Bone marrow (tissue), 2 donors: ENCODE measurements around the gene GATC.

Experiments
- DNase-seq, 2 donors: peaks; one replicate each; lab custom pipeline; 2025; lab: John Stamatoyannopoulos, UW

The GATC gene, protein sequence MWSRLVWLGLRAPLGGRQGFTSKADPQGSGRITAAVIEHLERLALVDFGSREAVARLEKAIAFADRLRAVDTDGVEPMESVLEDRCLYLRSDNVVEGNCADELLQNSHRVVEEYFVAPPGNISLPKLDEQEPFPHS

DNA sequence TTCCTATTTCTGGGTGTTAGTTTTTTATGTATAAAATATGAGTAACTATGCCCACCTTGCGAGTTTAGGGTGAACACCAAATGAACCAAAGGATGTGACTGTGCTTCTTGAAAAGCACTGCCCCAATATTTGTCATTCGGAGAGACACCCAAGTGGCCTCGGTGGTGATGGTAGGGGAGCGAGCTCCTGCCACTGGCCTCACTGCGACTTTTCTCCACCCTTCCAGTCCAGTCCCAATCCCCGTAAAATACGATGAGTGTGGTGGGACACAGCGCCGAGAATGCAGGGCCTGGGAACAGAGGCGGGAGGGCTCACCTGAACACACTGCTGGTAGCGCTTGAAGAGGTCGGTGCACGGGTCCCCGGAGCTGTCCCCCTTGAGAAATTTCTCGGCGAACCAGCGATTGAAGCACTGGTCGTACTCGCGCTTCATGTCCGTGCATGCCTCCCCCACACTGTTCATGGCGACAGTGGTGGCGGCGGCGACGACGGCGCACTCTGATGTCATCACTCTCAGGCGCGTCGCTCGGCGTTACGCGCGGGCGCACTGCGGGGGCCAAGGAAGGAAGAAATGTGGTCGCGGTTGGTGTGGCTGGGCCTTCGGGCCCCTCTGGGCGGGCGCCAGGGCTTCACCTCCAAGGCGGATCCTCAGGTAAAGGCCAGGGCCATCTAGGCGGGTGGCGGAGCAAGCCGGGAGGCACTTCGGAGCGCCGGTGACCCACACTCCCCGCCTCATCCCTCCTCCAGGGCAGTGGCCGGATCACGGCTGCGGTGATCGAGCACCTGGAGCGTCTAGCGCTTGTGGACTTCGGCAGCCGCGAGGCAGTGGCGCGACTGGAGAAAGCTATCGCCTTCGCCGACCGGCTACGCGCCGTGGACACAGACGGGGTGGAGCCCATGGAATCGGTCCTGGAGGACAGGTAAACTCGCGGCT lies at the start of gene GATC, which contains the start of gene TRIAP1:
GATC (plus strand) TSS at position 534 of the 933 bp plus-strand sequence; CDS start at position 571, 37 bp downstream.
TRIAP1 (minus strand) TSS at position 474 of the 933 bp plus-strand sequence; CDS start at position 462, 12 bp downstream.
- peak; percentile 69 to 85 for DNase-seq

DNA sequence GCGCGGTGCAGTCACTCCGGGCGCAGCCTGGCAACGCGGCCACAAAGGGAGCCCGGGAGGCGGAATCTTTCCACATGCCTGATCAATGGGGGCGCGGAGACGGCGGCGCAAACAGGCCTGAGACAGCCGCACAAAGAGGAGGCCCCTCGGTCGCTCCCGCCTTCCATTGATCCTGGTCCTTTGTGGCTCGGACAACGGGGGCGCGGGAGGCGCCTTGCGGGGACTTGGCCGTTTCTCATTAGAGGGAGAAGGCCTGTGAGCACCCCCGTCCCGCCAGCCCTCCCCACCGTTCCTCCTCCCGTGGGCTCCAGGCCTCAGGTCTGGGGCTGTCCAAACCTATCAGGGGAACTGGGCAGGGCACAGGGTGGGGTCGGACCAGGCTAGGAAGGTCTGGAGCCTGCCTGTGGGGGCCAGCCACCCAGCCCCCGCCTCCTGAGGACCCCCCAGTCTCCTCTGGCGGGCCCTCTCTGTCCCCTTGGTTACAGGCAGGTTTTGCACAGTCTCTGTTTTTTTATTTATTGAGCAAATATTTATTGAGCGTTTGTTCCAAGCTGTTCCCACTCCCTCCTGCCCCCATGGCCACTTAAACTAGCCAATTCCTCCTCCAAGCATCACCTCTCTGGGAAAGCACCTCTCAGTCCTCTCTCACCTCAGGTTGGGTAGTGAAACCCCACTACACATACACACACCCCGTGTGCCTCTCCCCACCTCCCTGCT lies 48.3 kb upstream of the GATC start:
- no peak for DNase-seq

DNA sequence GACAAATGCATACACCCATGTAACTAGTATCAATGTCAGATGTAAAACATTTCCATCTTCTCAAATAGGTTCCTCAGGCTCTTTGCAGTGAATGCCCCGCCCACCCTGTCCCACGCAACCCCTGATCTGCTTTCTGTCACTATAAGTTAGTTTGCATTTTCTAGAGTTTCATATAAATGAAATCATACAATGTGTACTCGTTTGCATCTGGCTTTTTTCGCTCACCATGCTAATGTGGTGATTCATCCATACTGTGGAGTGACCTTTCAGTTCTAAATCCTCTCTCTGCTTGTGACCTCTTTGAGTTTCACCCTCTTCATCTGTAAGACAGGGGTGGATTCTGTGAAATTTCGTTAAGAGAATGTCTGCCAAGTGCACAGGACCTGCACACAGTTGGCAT lies 46.7 kb upstream of the GATC start:
- no peak for DNase-seq

DNA sequence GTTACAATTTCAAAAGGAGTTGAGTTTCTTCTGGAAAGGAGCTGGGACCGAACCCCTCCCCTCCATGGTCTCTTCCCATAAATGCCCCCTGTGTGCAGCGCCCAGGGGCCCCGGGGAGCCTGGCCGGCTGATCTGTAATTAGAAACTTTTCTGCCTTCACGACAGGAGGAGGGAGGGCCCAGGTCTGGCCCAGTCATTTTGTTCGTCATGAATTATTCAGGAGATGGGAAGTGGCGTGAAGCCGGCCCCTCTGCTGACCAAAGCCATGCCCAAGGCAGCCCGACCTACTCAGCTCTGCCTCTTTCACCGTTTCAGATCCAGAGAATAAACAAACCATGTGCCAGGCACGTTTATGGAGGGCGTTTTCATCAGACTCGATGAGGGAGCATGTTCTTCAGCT lies 44.0 kb upstream of the GATC start:
- no peak for DNase-seq

DNA sequence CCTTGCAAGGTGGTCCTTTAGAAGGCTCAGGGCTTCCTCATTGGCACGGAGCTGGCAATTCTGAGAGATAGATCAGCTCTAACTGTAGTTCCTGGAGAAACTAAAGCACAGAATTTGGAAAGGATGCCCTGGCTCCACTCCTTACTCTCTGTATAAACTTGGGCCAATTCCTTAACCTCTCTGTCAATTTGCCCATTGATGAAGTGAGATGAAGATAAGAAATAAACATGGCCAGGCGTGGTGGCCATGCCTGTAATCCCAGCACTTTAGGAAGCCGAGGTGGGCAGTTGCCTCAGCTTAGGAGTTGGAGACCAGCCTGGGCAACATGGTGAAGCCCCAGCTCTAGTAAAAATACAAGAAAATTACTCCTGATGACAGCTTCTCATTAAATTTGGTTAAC lies 42.4 kb upstream of the GATC start:
- DNase-seq: no peak

DNA sequence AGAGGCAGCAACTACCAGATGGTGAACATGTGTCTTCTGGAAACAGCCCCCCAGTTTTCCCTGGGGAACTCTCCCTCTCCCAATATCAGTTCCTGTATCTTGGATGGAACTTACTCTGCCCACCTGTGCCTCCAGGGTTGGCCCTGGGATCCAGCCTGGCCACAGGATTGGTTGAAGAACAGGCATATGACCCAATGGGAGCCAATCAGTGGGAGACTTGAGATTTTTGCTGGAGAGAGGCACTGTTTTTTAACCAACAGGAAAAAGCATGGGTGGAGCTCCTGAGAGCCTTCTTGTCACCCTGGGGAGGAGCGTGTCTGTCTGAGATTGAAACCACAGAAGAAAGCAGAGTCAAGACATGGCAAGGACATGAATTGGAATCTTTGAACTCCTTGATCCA lies 42.0 kb upstream of the GATC start:
- DNase-seq: no peak

DNA sequence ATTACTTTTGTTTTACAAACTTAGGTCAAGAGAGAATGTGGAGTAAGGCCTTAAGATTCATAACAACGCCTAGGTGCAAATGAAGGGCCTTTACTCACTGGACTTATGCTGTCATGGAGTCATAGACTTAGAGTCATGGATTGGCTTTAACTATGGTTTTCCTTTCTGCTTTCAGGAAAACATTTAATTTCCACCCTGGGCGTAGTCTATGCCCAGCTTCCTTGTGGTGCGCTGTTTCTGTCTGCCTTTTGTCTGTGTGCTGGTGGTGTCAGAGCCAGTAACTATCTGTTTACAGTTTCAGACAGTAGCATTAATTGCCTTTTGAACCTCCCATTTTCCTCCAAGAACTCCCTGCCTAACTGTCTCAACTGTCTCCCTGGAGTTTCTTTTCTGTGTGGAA lies 40.2 kb upstream of the GATC start:
- DNase-seq: no peak

DNA sequence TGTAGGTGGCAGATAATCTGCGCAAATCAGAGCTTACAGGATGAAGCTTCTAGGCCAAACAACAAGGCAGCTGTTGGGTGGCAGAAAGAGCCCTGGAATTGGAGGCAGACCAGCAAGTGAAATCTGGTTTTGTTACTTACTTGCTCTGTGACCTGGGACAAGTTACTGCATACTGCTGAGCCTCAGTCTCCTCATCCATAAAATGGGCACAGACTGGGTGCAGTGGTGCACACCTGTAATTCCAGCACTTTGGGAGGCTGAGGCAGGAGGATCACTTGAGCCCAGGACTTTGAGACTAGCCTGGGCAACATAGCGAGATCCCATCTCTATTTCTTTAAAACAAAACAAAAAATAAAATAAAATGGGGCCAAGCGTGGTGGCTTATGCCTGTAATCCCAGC lies 39.7 kb upstream of the GATC start:
- DNase-seq: no peak

DNA sequence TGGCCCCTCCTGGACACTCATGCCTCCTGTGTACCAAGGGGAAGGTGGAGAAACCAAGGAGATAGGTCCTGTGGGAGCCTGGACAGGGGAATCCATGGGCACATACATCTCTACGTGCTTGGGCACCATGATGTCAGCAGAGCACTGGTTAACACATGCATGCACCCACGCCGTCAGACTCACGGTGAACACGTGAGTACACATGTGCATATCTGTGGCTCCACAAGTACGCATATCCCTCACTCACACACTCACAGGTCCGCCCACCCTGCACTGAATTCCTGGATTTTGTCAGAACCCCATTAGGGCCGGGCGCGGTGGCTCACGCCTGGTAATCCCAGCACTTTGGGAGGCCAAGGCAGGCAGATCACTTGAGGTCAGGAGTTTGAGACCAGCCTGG lies 37.5 kb upstream of the GATC start:
- no peak for DNase-seq

DNA sequence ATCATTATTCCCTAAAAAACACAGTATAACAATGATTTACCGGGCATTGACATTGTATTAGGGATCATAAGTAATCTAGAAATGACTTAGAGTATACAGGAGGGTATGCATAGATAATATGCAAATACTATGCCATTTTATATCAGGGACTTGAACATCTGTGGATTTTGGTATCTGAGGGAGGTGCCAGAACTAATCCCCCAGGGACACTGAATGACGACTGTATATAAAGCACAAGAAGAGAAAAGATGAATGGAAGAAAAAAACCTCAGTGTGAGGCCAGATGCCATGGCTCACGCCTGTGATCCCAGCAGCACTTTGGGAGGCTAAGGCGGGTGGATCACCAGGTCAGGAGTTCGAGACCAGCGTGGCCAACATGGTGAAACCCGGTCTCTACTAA lies 33.8 kb upstream of the GATC start:
- DNase-seq: no peak

DNA sequence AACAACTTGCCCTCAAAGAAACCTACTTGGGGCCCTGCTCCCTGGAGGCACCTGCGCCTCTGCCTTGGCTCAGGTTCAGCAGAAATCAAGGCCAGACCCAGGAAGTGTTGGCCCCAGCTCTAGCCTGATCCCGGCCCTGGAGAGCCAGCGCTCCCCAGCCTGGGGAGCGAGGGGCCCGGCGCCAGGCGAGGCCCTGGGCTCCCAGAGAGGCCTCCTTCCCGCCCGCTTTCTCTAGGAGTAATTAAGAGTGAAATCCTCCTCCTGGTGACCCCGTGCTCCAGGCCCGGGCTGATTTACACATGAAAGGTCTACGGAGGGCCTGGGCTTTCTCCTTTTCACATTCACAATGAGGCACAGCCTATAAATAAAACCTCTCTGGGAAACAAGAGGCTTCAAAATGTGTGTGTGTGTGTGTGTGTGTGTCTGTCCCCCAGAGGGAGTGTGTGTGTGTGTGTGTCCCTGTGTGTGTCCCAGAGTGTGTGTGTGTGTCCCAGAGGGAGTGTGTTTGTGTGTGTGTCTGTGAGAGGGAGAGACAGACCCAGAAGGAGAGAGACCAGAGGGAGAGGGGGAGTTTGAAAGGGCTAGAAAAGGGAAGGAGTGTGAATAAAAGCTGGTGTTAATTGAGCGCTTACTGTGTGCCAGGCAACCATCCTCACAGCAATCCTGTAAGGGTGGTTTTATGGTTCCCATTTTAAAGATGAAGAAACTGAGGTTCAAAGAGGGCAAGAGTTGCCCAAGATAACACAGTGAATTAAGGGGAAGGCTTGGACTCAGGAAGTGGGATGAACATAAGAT lies 32.1 kb upstream of the GATC start:
- DNase-seq: no peak

DNA sequence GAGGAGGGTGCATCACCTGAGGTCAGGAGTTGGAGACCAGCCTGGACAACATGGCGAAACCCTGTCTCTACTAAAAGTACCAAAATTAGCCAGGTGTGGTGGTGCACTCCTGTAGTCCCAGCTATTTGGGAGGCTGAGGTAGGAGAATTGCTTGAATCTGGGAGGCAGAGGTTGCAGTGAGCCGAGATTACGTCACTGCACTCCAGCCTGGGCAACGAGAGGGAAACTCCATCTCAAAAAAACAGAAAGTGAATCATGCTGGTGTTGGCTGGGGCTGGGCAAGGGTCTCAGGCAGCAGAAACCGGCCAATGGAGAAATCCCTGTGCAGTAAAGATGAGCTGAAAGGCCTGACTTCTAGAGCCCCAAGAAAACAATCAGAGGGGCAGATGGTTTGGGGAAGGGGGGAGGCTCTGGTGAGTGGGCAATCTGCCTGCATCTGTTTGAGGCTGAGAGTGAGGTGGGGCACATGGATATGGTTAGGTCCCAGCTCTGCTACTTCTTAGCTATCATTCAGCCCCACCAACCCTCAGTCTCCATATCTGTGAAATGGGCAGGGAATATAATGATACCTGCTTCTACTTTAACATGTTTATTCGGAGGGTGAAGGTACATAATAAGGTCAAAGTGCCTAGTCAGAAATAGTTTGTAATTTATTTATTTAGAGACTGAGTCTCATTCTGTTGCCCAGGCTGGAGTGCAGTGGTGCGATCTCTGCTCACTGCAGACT lies 29.6 kb upstream of the GATC start:
- DNase-seq: no peak

DNA sequence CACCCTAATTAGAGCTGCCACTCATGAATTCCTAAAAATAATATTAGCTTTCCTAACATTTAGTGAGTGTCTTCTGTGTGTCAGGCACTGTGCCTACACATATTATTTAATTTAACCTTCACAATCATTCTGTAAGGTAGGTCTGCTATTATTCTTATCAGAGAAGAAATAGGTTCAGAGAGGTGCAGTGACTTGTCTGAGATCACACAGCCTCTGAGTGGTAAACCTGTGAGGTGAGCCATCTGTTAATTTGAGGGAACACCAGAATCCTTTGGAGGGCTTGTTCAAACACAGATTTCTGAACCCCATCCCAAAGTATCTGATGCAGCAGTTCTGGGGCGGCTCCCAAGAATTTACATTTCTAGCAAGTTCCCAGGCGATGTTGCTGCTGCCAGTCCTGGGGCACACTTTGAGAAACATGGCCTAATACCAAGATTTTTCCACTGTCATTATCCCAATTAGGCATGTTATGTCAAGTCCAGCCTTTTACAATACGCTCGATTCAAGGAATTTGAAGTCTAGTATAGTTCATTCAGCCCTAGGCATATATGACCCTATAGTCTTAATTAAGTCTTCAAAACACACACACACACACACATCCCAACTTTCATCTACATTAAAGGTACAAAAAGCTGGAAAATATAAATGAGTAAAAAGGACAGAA lies 28.2 kb upstream of the GATC start:
- no peak for DNase-seq

DNA sequence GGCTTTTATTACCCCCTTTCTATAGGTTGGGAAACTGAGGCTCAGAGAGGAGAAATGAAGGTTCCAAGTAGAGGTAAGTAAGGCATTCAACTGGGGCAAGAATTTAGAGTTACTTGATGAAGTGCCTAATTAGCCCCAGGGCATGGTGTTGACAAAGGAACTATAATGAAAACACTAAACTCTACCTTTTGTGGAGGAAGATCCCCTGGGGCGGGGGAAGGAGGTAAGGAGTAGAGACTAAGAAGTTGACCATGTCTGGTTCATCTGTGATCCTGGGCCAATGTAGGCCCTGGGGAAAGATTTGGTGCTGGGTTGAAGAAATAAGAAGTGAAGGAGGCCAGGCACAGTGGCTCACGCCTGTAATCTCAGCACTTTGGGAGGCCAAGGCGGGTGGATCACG lies 24.5 kb upstream of the GATC start:
- DNase-seq: no peak

DNA sequence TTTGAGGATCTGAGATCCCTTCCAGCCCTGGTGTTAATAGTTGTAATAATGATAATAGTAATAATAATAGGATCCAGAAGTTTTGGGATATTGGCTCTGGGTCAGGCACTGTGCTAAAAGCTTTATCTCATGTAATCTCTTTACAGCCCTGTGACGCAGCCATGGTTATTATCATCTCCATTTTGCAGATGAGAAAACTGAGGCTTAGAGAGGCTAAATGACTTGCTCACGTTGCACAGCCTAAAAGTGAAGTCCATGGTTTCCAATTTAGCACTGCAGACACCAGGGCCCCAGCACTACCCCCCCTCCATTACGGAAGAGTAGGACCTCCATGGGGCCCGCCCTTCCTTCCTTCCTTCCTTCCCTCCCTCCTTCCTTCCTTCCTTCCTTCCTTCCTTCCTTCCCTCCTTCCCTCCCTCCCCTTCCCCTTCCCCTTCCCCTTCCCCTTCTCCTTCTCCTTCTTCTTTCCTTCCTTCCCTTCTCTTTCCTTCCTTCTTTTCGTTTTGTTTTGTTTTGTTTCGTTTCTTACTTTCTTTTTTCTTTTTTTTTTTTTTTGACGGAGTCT lies 23.3 kb upstream of the GATC start:
- DNase-seq: no peak

DNA sequence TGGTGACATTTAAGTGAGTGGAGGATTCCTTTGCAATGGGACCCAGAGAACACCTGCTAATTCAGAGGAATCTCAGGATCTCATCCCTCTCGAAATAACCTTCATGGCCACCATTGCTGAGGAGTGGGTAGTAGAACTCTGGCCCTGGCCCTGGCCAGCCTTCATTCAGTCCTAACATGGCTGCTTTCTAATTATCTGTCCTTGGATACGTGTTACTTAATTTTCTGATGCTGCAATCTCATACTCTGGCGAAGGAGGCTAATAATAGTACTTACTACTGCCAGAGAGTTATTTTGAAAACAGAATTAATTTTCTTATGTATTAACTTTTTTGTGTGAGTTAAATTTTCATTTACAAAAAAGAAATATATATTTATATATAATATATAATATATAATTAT lies 20.4 kb upstream of the GATC start:
- no peak for DNase-seq

DNA sequence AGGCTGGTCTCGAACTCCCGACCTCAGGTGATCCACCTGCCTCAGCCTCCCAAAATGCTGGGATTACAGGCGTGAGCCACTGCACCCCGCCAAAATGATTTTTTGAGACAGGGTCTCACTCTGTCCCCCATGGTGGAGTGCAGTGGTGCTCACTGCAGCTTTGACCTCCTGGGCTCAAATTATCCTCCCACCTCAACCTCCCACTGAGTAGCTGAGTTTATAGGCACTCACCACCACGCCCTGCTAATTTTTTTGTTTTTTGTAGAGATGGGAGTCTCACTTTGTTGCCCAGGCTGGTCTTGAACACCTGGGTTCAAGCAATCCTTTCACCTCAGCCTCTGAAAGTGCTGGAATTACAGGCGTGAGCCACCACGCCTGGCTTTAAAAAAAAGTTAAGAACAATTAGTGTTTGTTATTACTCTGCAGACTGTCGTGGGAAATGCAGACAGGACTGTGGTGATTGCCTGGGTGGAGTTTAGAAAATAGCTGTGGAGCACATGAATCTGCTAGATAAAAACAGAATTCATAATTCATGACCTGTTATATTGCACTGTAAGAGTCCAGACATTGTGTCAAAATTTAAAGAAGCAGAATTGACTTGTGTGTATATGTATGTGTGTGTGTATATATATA lies 17.5 kb upstream of the GATC start:
- no peak for DNase-seq

DNA sequence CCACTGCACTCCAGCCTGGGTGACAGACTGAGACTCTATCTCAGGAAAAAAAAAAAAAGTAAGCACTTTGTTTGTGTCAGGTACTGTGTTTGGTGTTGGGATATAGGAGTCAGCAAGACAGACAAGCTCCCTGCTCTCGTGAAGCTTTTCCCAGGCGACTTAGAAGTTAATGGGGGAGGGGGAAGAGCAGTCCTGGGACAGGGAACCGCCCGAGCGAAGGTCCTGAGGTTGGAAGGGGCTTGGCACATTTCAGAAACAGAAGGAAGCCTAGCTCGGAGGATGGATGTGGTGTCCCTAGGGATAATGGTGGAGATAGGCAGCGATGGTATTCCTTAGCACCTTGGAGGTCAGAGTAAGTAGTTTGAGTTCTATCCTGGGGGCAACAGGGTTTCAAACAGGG lies 16.9 kb upstream of the GATC start:
- DNase-seq: no peak

DNA sequence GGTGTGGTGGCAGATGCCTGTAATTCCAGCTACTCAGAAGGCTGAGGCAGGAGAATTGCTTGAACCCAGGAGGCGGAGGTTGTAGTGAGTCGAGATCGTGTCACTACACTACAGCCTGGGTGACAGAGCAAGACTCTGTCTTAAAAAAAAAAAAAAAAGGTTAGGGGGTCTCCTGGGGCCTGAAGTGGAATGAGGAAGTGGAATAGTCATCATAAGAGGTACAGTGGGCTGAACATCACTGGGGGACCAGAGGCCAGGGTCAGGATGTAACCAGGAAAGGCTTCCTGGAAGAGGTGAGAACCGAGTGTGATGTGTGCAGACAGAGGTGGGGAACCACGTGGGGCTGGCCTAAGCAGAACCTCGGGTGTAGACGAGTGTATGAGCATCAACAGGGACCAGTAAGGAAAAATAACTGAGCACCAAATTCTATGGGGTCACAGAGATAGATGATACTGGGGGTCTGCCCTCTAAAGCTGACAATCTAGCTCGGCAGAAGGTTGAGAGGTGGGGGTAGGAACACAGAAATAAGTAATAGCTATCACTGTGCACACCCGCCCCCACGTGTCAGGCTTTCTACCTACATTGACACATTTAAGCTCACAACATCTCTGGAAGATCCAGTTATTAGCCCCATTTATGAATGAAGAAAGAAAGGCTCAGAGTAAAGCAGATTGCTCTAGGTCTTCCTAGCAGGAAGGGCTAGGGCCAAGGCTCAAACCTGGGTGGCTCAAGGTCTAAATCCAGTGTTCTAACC lies 13.3 kb upstream of the GATC start:
- no peak for DNase-seq
